SU-DHL-6 (cell line): ENCODE measurements around the gene C5orf15.

Experiments
- H2AFZ ChIP-seq: fragments of 200-600 bp; sonication (generic); 2 replicates; pipeline ENCODE4 v1.6.1; 2014; ENCODE audit warnings: low read depth, mild to moderate bottlenecking, moderate library complexity, mixed read lengths, antibody characterized with exemption, low read length; ENCODE audit not compliant: severe bottlenecking
- H3F3A ChIP-seq: fragments of 200-600 bp; shearing (Covaris generic); 2 replicates; pipeline ENCODE4 v1.6.0; 2016; ENCODE audit warnings: antibody characterized with exemption, mild to moderate bottlenecking; ENCODE audit not compliant: insufficient read depth
- H3K27ac ChIP-seq: fragments of 200-600 bp; sonication (generic); 2 replicates; pipeline ENCODE4 v1.5.1; 2016; ENCODE audit warnings: low read depth, mild to moderate bottlenecking, low read length, moderate library complexity, mixed read lengths
- H3K27me3 ChIP-seq: fragments of 200-600 bp; sonication (generic), shearing (Covaris generic); 2 replicates; pipeline ENCODE4 v1.6.0; 2014; ENCODE audit warnings: mild to moderate bottlenecking, low read length
- H3K36me3 ChIP-seq: fragments of 200-600 bp; sonication (generic); 2 replicates; pipeline ENCODE4 v1.6.1; 2014; ENCODE audit warnings: mild to moderate bottlenecking, low read length, mixed read lengths
- H3K4me2 ChIP-seq: fragments of 300-600, 200-600 bp; shearing (Covaris generic), sonication (generic); 2 replicates; pipeline ENCODE4 v1.6.0; 2014; ENCODE audit warnings: low read length, low read depth, mild to moderate bottlenecking; ENCODE audit not compliant: poor library complexity, severe bottlenecking
- H3K4me3 ChIP-seq: fragments of 200-600 bp; sonication (generic); 2 replicates; pipeline ENCODE4 v1.5.1; 2014; ENCODE audit warnings: antibody characterized with exemption, low read length, mild to moderate bottlenecking, mixed read lengths; ENCODE audit not compliant: insufficient read depth, poor library complexity, severe bottlenecking
- H3K79me2 ChIP-seq: fragments of 200-600 bp; sonication (generic); 2 replicates; pipeline ENCODE4 v1.6.1; 2014; ENCODE audit warnings: mild to moderate bottlenecking, low read length, moderate library complexity; ENCODE audit not compliant: insufficient read depth
- H3K9ac ChIP-seq: fragments of 200-600 bp; sonication (generic); 2 replicates; pipeline ENCODE4 v1.7.0; 2014; ENCODE audit warnings: mild to moderate bottlenecking, low read length
- H3K9me2 ChIP-seq: fragments of 200-600 bp; sonication (generic); replicated peaks from 2 replicates; pipeline ENCODE4 v1.6.1; 2014; ENCODE audit warnings: low read length; ENCODE audit not compliant: insufficient read depth
- H3K9me3 ChIP-seq: fragments of 200-600 bp; sonication (generic); 2 replicates; pipeline ENCODE4 v1.6.1; 2014; ENCODE audit warnings: low read length, mixed read lengths; ENCODE audit not compliant: insufficient read depth
- H4K20me1 ChIP-seq: fragments of 200-600 bp; sonication (generic); 2 replicates; pipeline ENCODE4 v1.6.1; 2014; ENCODE audit warnings: low read depth, mild to moderate bottlenecking, antibody characterized with exemption, low read length, moderate library complexity, mixed read lengths
- CTCF ChIP-seq: fragments of 200-600 bp; sonication (generic); IDR thresholded peaks from one replicate; pipeline ENCODE4 v1.5.1; 2017; ENCODE audit warnings: antibody characterized with exemption, mild to moderate bottlenecking, low read length, moderate library complexity; ENCODE audit not compliant: insufficient read depth, poor library complexity, severe bottlenecking
- EZH2phosphoT487 ChIP-seq: fragments of 200-600 bp; sonication (generic), shearing (Covaris generic); conservative IDR thresholded peaks from 2 replicates; pipeline ENCODE4 v1.6.1; 2018; ENCODE audit warnings: mild to moderate bottlenecking, antibody characterized with exemption, low read length, moderate library complexity, mixed read lengths

Gene C5orf15

GRCh38 chr5:133968204-133968980, at the start of gene C5orf15:
Gene C5orf15 (minus strand): TSS chr5:133968625. CDS start chr5:133968584, 41 bp downstream.
- H3K79me2 ChIP-seq, result peaks cover 6% of the 10 kb centered on the region; the same call in 1 of the 2 replicates
- H3K36me3 ChIP-seq, result peaks cover 7% of the 10 kb centered on the region; the same call in 1 of the 2 replicates
- no peaks in the 10 kb centered on the region for H3K9me2 ChIP-seq
- no peaks in the 10 kb centered on the region for H3K9me3 ChIP-seq
- H2AFZ ChIP-seq, result peak within 1 kb of the TSS; percentile 76
- no peaks in the 10 kb centered on the region for H3K27me3 ChIP-seq
- peak within 1 kb of the TSS; percentile 77 for H3K9ac ChIP-seq
- peak within 1 kb of the TSS; percentile 82 for H3K4me3 ChIP-seq
- H4K20me1 ChIP-seq, result no peaks in the 10 kb centered on the region
- TF ChIP-seq CTCF (no peak), EZH2phosphoT487 (no peak)
- peak within 1 kb of the TSS; percentile 38 for H3K27ac ChIP-seq
- peak within 1 kb of the TSS; percentile 79 for H3K4me2 ChIP-seq
- peaks cover 31% of the 10 kb centered on the region for H3F3A ChIP-seq

GRCh38 chr5:134008266-134008749, 39.9 kb upstream of the C5orf15 start:
- Histone ChIP-seq H3K27me3 (no peaks in the 10 kb centered on the region), H3K36me3 (no peaks in the 10 kb centered on the region), H4K20me1 (no peaks in the 10 kb centered on the region)

GRCh38 chr5:134007581-134008265, 39.3 kb upstream of the C5orf15 start:
- H3K36me3 ChIP-seq, result no peaks in the 10 kb centered on the region
- H2AFZ ChIP-seq, result no peak overlapping the region
- no peaks in the 10 kb centered on the region for H3K9me3 ChIP-seq
- no peak overlapping the region for H3K4me3 ChIP-seq
- H3K9ac ChIP-seq, result no peak overlapping the region
- peaks cover 17% of the 10 kb centered on the region for H3K79me2 ChIP-seq
- no peaks in the 10 kb centered on the region for H3K27me3 ChIP-seq
- H3F3A ChIP-seq, result no peaks in the 10 kb centered on the region
- no peaks in the 10 kb centered on the region for H4K20me1 ChIP-seq
- H3K27ac ChIP-seq, result no peak overlapping the region
- TF ChIP-seq CTCF, result no peak
- TF ChIP-seq EZH2phosphoT487, result no peak
- no peaks in the 10 kb centered on the region for H3K9me2 ChIP-seq
- no peak overlapping the region for H3K4me2 ChIP-seq

More at GRCh38 chr5:134008266-134008749, 39.9 kb upstream of the C5orf15 start:
- Histone ChIP-seq H3K9me2 (no peaks in the 10 kb centered on the region), H3K9ac (no peak overlapping the region), H3K4me3 (no peak overlapping the region), H3K4me2 (no peak overlapping the region), H3K79me2 (peaks cover 11% of the 10 kb centered on the region), H3F3A (no peaks in the 10 kb centered on the region), H2AFZ (no peak overlapping the region), H3K9me3 (no peaks in the 10 kb centered on the region), H3K27ac (no peak overlapping the region)
- TF ChIP-seq CTCF, result no peak
